ENCODE data around the gene FAM135A. TPM values are rescaled to one million over a fixed set of nuclear protein-coding genes. Genes with fewer than 3 reads are reported as not detected.

The FAM135A gene
- total and polyA plus RNA-seq, 2 of the 8 experiments (the other 6 are each of a cell fraction or from before 2014, with no cell fraction given), result 17.4 to 35.7 TPM

DNA sequence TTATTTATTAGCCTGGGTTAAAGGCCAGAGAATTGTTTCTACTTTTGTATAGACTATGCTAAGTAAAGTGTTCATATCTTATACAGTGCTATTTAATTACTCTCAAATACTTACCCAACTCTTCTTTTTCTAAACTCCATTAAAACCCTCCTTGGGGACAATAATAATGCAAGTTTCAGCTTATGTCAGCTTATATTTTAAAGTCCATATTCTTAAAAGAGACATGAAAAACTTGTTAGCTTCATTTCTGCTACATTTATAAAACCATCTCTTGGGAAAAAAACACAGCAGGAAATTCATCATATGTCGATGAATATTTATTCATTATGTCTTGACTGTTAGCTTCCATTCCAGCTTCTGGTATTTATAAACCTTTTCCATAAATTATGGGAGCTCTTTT is 81.5 kb downstream of the FAM135A start:
- Histone ChIP-seq H2BK12ac (ENCODE audit: low read depth, low read length) (no peak overlapping the region), H3K4me1 (replicated peaks in 1 of 4; ENCODE audit: control insufficient read depth in 3 of 4, insufficient read depth in 4 of 4, low read length in 3 of 4) (no peaks in the 10 kb centered on the region), H4K5ac (ENCODE audit: insufficient read length, low read depth, low read length) (no peak overlapping the region), H3K9ac (replicated peaks in 1 of 4; ENCODE audit: extremely low read depth in 1 of 4, low read depth in 3 of 4, low read length in 3 of 4) (no peak overlapping the region), H3K27ac (ENCODE audit: low read depth, low read length) (no peak overlapping the region), H3K4me2 (ENCODE audit: insufficient read depth in 1 of 2, low read depth in 2 of 2, low read length in 2 of 2) (no peak overlapping the region), H4K8ac (ENCODE audit: extremely low read depth, insufficient read depth, low read length) (no peak overlapping the region), H3K4ac (replicated peaks; ENCODE audit: insufficient read length, low read depth, low read length) (no peak overlapping the region), H2AFZ (ENCODE audit: low read length) (no peak overlapping the region), H2BK5ac (ENCODE audit: low read depth, low read length) (no peak overlapping the region), H3K18ac (ENCODE audit: extremely low read depth, low read length) (no peak overlapping the region), H3K79me2 (ENCODE audit: control insufficient read depth in 1 of 2, insufficient read depth in 2 of 2, low read length in 2 of 2) (no peaks in the 10 kb centered on the region), H3K27me3 (replicated peaks in 1 of 4; ENCODE audit: control insufficient read depth in 3 of 4, extremely low read depth in 1 of 4, insufficient read depth in 3 of 4, low read length in 3 of 4) (no peaks in the 10 kb centered on the region), H3K36me3 (ENCODE audit: control insufficient read depth in 2 of 4, insufficient read depth in 4 of 4, low read length in 3 of 4) (peaks cover 0 to 14% (median 0%) of the 10 kb centered on the region in 4 experiments; a peak in 1 of 8 replicates), H4K91ac (replicated peaks; ENCODE audit: insufficient read length, low read length) (no peak overlapping the region), H3K56ac (replicated peaks; ENCODE audit: insufficient read length, low read depth, low read length) (no peak overlapping the region), H3K4me3 (ENCODE audit: extremely low read depth in 1 of 4, insufficient read depth in 2 of 4, low read depth in 3 of 4, low read length in 4 of 4) (no peak overlapping the region), H4K20me1 (replicated peaks in 1 of 2; ENCODE audit: control insufficient read depth in 1 of 2, insufficient read depth in 2 of 2, low read length in 2 of 2) (no peaks in the 10 kb centered on the region), H3K23ac (ENCODE audit: insufficient read length) (no peak overlapping the region), H3K79me1 (ENCODE audit: low read depth, low read length) (no peaks in the 10 kb centered on the region), H2BK120ac (replicated peaks; ENCODE audit: low read depth, low read length) (no peak overlapping the region), H2BK20ac (ENCODE audit: low read length) (no peak overlapping the region), H2AK5ac (ENCODE audit: low read depth, low read length) (no peak overlapping the region), H3K9me3 (ENCODE audit: insufficient read depth in 2 of 2, low read depth in 1 of 2, low read length in 1 of 2) (no peaks in the 10 kb centered on the region), H3K23me2 (ENCODE audit: low read depth, low read length) (no peaks in the 10 kb centered on the region), H2BK15ac (ENCODE audit: low read length) (no peak overlapping the region), H3K14ac (ENCODE audit: insufficient read length) (no peak overlapping the region)
- FAIRE-seq (no peak), DNase-seq (ENCODE audit: low read depth in 1 of 2, low spot score in 2 of 2) (no peak)
- 92% methylated on average over 1 of the region's 1 CpG; no CpG with 5 or more reads in 1 of the 2 experiments for whole genome bisulfite sequencing, 2 experiments (ENCODE audit: extremely low coverage in 1 of 2, insufficient coverage in 1 of 2, insufficient read length in 1 of 2, insufficient replicate concordance in 2 of 2, low coverage in 1 of 2, low lambda C conversion rate in 2 of 2, missing lambda C conversion rate in 1 of 2)
- CTCF ChIA-PET (ENCODE audit: partially characterized antibody), result no interaction called here
- POLR2A ChIA-PET (ENCODE audit: partially characterized antibody), result no interaction called here
- TF ChIP-seq E2F6 (IDR thresholded peaks at IDR 0.05), result no peak
- no peak for TF ChIP-seq TBP (IDR thresholded peaks at IDR 0.05; ENCODE audit: low read depth, low read length)
- TF ChIP-seq KDM5A (IDR thresholded peaks at IDR 0.05; ENCODE audit: low read length), result no peak
- TF ChIP-seq CBX8 (IDR thresholded peaks at IDR 0.05; ENCODE audit: borderline replicate concordance, low read depth, low read length), result no peak
- TF ChIP-seq, protein P1, sequence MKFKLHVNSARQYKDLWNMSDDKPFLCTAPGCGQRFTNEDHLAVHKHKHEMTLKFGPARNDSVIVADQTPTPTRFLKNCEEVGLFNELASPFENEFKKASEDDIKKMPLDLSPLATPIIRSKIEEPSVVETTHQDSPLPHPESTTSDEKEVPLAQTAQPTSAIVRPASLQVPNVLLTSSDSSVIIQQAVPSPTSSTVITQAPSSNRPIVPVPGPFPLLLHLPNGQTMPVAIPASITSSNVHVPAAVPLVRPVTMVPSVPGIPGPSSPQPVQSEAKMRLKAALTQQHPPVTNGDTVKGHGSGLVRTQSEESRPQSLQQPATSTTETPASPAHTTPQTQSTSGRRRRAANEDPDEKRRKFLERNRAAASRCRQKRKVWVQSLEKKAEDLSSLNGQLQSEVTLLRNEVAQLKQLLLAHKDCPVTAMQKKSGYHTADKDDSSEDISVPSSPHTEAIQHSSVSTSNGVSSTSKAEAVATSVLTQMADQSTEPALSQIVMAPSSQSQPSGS (IDR thresholded peaks at IDR 0.05; ENCODE audit: low read length), result no peak
- TF ChIP-seq POLR2A (IDR thresholded peaks at IDR 0.05; ENCODE audit: control extremely low read depth in 1 of 2, low read depth in 2 of 2, low read length in 2 of 2), result no peak
- TF ChIP-seq SAP30 (IDR thresholded peaks at IDR 0.05; ENCODE audit: insufficient read depth, insufficient replicate concordance, low read length), result no peak
- no peak for TF ChIP-seq NANOG (IDR thresholded peaks at IDR 0.05; ENCODE audit: insufficient read depth, low read depth, low read length, poor library complexity, severe bottlenecking)
- TF ChIP-seq TEAD4 (IDR thresholded peaks at IDR 0.05; ENCODE audit: low read depth, low read length), result no peak
- no peak for TF ChIP-seq GABPA (IDR thresholded peaks at IDR 0.05; ENCODE audit: borderline replicate concordance, insufficient read depth, low read length)
- no peak for TF ChIP-seq RFX5 (IDR thresholded peaks at IDR 0.05; ENCODE audit: borderline replicate concordance, low read depth, low read length)

All from H1 (cell line).